ENCODE data around the gene TUBA1A. TPM values are rescaled to one million over a fixed set of nuclear protein-coding genes. Genes with fewer than 3 reads are reported as not detected.
"Not testable (repeated sequence)": the region's sequence is repeated elsewhere in the genome, so short reads cannot be mapped to it uniquely, and the experiment has no call there.

TUBA1A gene
- total RNA-seq, 2 experiments from 2014 or later: 47.4 to 49.1 TPM

- Mint-ChIP-seq H3K27ac (no peak overlapping the region), H3K4me3 (no peak overlapping the region), H3K27me3 (ENCODE audit: low read depth) (no peaks in the 10 kb centered on the region), H3K4me1 (ENCODE audit: low read depth) (no peaks in the 10 kb centered on the region), H3K36me3 (ENCODE audit: low read depth) (no peaks in the 10 kb centered on the region), H3K9me3 (no peaks in the 10 kb centered on the region)
- CTCF ChIA-PET: interaction anchor here (0.6 to 2.5 kb wide), 9 partner anchors 11 to 370 kb away, joined by 3 to 12 read pairs (median 4); no protein-coding TSS in a partner anchor
- intact Hi-C loops (cut with micrococcal nuclease): no loop called here
- no peak for DNase-seq
Observed at GRCh38 chr12:49223590-49224369, 34.9 kb upstream of the TUBA1A start.

- CTCF ChIA-PET: interaction anchor here (0.7 to 2.5 kb wide), 8 partner anchors 10 to 294 kb away, joined by 3 to 12 read pairs (median 5); no protein-coding TSS in a partner anchor
- intact Hi-C loops (cut with micrococcal nuclease): no loop called here
- Mint-ChIP-seq H3K4me1 (ENCODE audit: low read depth) (no peaks in the 10 kb centered on the region), H3K27me3 (ENCODE audit: low read depth) (no peaks in the 10 kb centered on the region), H3K27ac (no peak overlapping the region), H3K36me3 (ENCODE audit: low read depth) (no peaks in the 10 kb centered on the region), H3K4me3 (no peak overlapping the region), H3K9me3 (no peaks in the 10 kb centered on the region)
- no peak for DNase-seq
Observed at GRCh38 chr12:49223122-49223521, 34.2 kb upstream of the TUBA1A start.

- no peaks in the 10 kb centered on the region for H3K4me1 Mint-ChIP-seq (ENCODE audit: low read depth)
- intact Hi-C loops (cut with micrococcal nuclease): no loop called here
- H3K27me3 Mint-ChIP-seq (ENCODE audit: low read depth): no peaks in the 10 kb centered on the region
Observed at GRCh38 chr12:49220972-49221371, 32.1 kb upstream of the TUBA1A start.

GRCh38 chr12:49219417-49220026 is 30.6 kb upstream of the TUBA1A start:
- H3K36me3 Mint-ChIP-seq (ENCODE audit: low read depth): no peaks in the 10 kb centered on the region
- no peak overlapping the region for H3K4me3 Mint-ChIP-seq
- H3K4me1 Mint-ChIP-seq (ENCODE audit: low read depth): no peaks in the 10 kb centered on the region
- H3K27me3 Mint-ChIP-seq (ENCODE audit: low read depth): peaks cover 2% of the 10 kb centered on the region
- intact Hi-C loops (cut with micrococcal nuclease): no loop called here
- DNase-seq: no peak
- no peaks in the 10 kb centered on the region for H3K9me3 Mint-ChIP-seq
- CTCF ChIA-PET: interaction anchor here (0.6 to 1.1 kb wide), 3 partner anchors 15 to 363 kb away, joined by 3 to 7 read pairs (median 3); no protein-coding TSS in a partner anchor
- H3K27ac Mint-ChIP-seq: no peak overlapping the region

More at GRCh38 chr12:49220972-49221371, 32.1 kb upstream of the TUBA1A start:
- DNase-seq: no peak
- CTCF ChIA-PET: interaction anchor here (0.6 to 0.9 kb wide), 3 partner anchors 12 to 138 kb away, joined by 3 to 4 read pairs (median 3); no protein-coding TSS in a partner anchor
- H3K9me3 Mint-ChIP-seq: no peaks in the 10 kb centered on the region
- no peaks in the 10 kb centered on the region for H3K36me3 Mint-ChIP-seq (ENCODE audit: low read depth)
- H3K27ac Mint-ChIP-seq: no peak overlapping the region
- H3K4me3 Mint-ChIP-seq: no peak overlapping the region

GRCh38 chr12:49212572-49212971 is 23.7 kb upstream of the TUBA1A start:
- no peak for DNase-seq
- Mint-ChIP-seq H3K4me3 (no peak overlapping the region), H3K27me3 (ENCODE audit: low read depth) (peaks cover 3% of the 10 kb centered on the region), H3K36me3 (ENCODE audit: low read depth) (no peaks in the 10 kb centered on the region), H3K4me1 (ENCODE audit: low read depth) (no peaks in the 10 kb centered on the region), H3K9me3 (no peaks in the 10 kb centered on the region), H3K27ac (no peak overlapping the region)
- intact Hi-C loops (cut with micrococcal nuclease): no loop called here
- CTCF ChIA-PET: no interaction called here

- H3K27ac Mint-ChIP-seq; DNase-seq; H3K4me1 Mint-ChIP-seq (ENCODE audit: low read depth); H3K9me3 Mint-ChIP-seq; intact Hi-C loops (cut with micrococcal nuclease); H3K27me3 Mint-ChIP-seq (ENCODE audit: low read depth); H3K36me3 Mint-ChIP-seq (ENCODE audit: low read depth); H3K4me3 Mint-ChIP-seq; CTCF ChIA-PET: not testable (repeated sequence)
Observed at GRCh38 chr12:49210703-49211102, 21.8 kb upstream of the TUBA1A start.

- Mint-ChIP-seq H3K4me1 (ENCODE audit: low read depth) (no peaks in the 10 kb centered on the region), H3K36me3 (ENCODE audit: low read depth) (no peaks in the 10 kb centered on the region), H3K9me3 (no peaks in the 10 kb centered on the region), H3K27ac (no peak overlapping the region), H3K4me3 (no peak overlapping the region), H3K27me3 (ENCODE audit: low read depth) (no peaks in the 10 kb centered on the region)
- CTCF ChIA-PET: interaction anchor here (0.6 to 0.9 kb wide), 3 partner anchors 26 to 429 kb away, joined by 3 read pairs; no protein-coding TSS in a partner anchor
- intact Hi-C loops (cut with micrococcal nuclease): no loop called here
- DNase-seq: no peak
Observed at GRCh38 chr12:49208676-49209075, 19.8 kb upstream of the TUBA1A start.

- Mint-ChIP-seq H3K4me1 (ENCODE audit: low read depth) (no peaks in the 10 kb centered on the region), H3K27me3 (ENCODE audit: low read depth) (no peaks in the 10 kb centered on the region), H3K9me3 (no peaks in the 10 kb centered on the region), H3K4me3 (no peak overlapping the region), H3K27ac (no peak overlapping the region), H3K36me3 (ENCODE audit: low read depth) (no peaks in the 10 kb centered on the region)
- intact Hi-C loops (cut with micrococcal nuclease): no loop called here
- CTCF ChIA-PET: interaction anchor here (0.6 to 0.9 kb wide), 4 partner anchors 27 to 430 kb away, joined by 3 to 9 read pairs (median 3); no protein-coding TSS in a partner anchor
- DNase-seq: no peak
Observed at GRCh38 chr12:49208146-49208545, 19.3 kb upstream of the TUBA1A start.

GRCh38 chr12:49206389-49206788 is 17.5 kb upstream of the TUBA1A start:
- CTCF ChIA-PET: no interaction called here
- Mint-ChIP-seq H3K4me3 (no peak overlapping the region), H3K9me3 (no peaks in the 10 kb centered on the region)

GRCh38 chr12:49201595-49202295 is 12.9 kb upstream of the TUBA1A start:
- DNase-seq: peak; percentile 34
- Mint-ChIP-seq H3K9me3 (no peaks in the 10 kb centered on the region), H3K27ac (peak overlapping the region; percentile 6), H3K27me3 (ENCODE audit: low read depth) (no peaks in the 10 kb centered on the region), H3K4me1 (ENCODE audit: low read depth) (peaks cover 11% of the 10 kb centered on the region), H3K4me3 (no peak overlapping the region), H3K36me3 (ENCODE audit: low read depth) (no peaks in the 10 kb centered on the region)
- CTCF ChIA-PET: interaction anchor here (0.5 to 1.8 kb wide), 5 partner anchors 14 to 149 kb away, joined by 3 to 7 read pairs (median 4); no protein-coding TSS in a partner anchor
- intact Hi-C loops (cut with micrococcal nuclease): loop anchor here (1.0 kb wide), 1 partner anchor 12 kb away; the partner anchor contains the start of gene TUBA1A

More at GRCh38 chr12:49206389-49206788, 17.5 kb upstream of the TUBA1A start:
- Mint-ChIP-seq H3K27me3 (ENCODE audit: low read depth) (no peaks in the 10 kb centered on the region), H3K36me3 (ENCODE audit: low read depth) (no peaks in the 10 kb centered on the region), H3K4me1 (ENCODE audit: low read depth) (peaks cover 8% of the 10 kb centered on the region), H3K27ac (no peak overlapping the region)
- intact Hi-C loops (cut with micrococcal nuclease): no loop called here
- DNase-seq: no peak

GRCh38 chr12:49200919-49201594 is 12.2 kb upstream of the TUBA1A start:
- peaks cover 11% of the 10 kb centered on the region for H3K4me1 Mint-ChIP-seq (ENCODE audit: low read depth)
- no peaks in the 10 kb centered on the region for H3K36me3 Mint-ChIP-seq (ENCODE audit: low read depth)
- intact Hi-C loops (cut with micrococcal nuclease): loop anchor here (1.0 kb wide), 1 partner anchor 12 kb away; the partner anchor contains the start of gene TUBA1A
- no peak overlapping the region for H3K27ac Mint-ChIP-seq
- no peaks in the 10 kb centered on the region for H3K9me3 Mint-ChIP-seq
- CTCF ChIA-PET: interaction anchor here (0.5 to 1.8 kb wide), 3 partner anchors 13 to 113 kb away, joined by 4 to 7 read pairs (median 5); no protein-coding TSS in a partner anchor
- H3K27me3 Mint-ChIP-seq (ENCODE audit: low read depth): no peaks in the 10 kb centered on the region
- DNase-seq: no peak
- peak overlapping the region; percentile 20 for H3K4me3 Mint-ChIP-seq
